Measurements from ENCODE around the gene UNC93B1. TPM values are rescaled to one million over a fixed set of nuclear protein-coding genes. Genes with fewer than 3 reads are reported as not detected.

UNC93B1 gene
- total and polyA plus RNA-seq, 2 of the 13 experiments (the other 11 are each of a cell fraction or from before 2014, with no cell fraction given) = 8.8 to 18.9 TPM

GRCh38 chr11:68012843-68013610 is 9.1 kb upstream of the UNC93B1 start (continued):
- TF ChIP-seq ZNF337 (CRISPR knock-in tag; IDR thresholded peaks at IDR 0.05; ENCODE audit: borderline replicate concordance, low read depth) (0 out of 2 replicates have a peak, but pooled peaks have one; percentile 43), KAT8 (CRISPR knock-in tag; IDR thresholded peaks at IDR 0.05) (peak; percentile 51; the same call in 1 of the 2 replicates), IKZF1 (IDR thresholded peaks at IDR 0.05) (no peak), HOXD1 (CRISPR knock-in tag; IDR thresholded peaks at IDR 0.05) (no peak), SOX5 (CRISPR knock-in tag; IDR thresholded peaks at IDR 0.05; ENCODE audit: borderline replicate concordance) (peak; percentile 73; the same call in 1 of the 2 replicates), POLR2A (IDR thresholded peaks at IDR 0.05; ENCODE audit: insufficient read depth in 1 of 2, low read depth in 2 of 2, low read length in 2 of 2) (0 out of 4 replicates have a peak, but pooled peaks of 1 of the 2 experiments have one; percentile 41), ERF (CRISPR knock-in tag; IDR thresholded peaks at IDR 0.05) (peak; percentile 52; the same call in 1 of the 2 replicates), HOXA3 (CRISPR knock-in tag; IDR thresholded peaks at IDR 0.05) (peak; percentile 69), ZNF331 (CRISPR knock-in tag; IDR thresholded peaks at IDR 0.05) (0 out of 2 replicates have a peak, but pooled peaks have one; percentile 19), FOXP1 (IDR thresholded peaks at IDR 0.05) (0 out of 2 replicates have a peak, but pooled peaks have one; percentile 16), FOXP1 (CRISPR knock-in tag; IDR thresholded peaks at IDR 0.05) (no peak; the same call in 1 of the 2 replicates), PRDM15 (CRISPR knock-in tag; IDR thresholded peaks at IDR 0.05) (no peak), GATAD1 (CRISPR knock-in tag; IDR thresholded peaks at IDR 0.05) (no peak), MXI1 (IDR thresholded peaks at IDR 0.05; ENCODE audit: borderline replicate concordance, low read depth, low read length) (no peak; the same call in 2 of the 3 replicates), RFX1 (IDR thresholded peaks at IDR 0.05) (peak; percentile 62; the same call in 1 of the 2 replicates), ZNF280D (CRISPR knock-in tag; IDR thresholded peaks at IDR 0.05) (no peak), CENPT (CRISPR knock-in tag; IDR thresholded peaks at IDR 0.05; ENCODE audit: low read depth) (no peak), ZMYM4 (CRISPR knock-in tag; IDR thresholded peaks at IDR 0.05) (0 out of 2 replicates have a peak, but pooled peaks have one; percentile 21), NR2F6 (IDR thresholded peaks at IDR 0.05) (peak; percentile 67), NR2F6 (CRISPR knock-in tag; IDR thresholded peaks at IDR 0.05) (peak; percentile 76)
- TF ChIP-seq, protein P1, sequence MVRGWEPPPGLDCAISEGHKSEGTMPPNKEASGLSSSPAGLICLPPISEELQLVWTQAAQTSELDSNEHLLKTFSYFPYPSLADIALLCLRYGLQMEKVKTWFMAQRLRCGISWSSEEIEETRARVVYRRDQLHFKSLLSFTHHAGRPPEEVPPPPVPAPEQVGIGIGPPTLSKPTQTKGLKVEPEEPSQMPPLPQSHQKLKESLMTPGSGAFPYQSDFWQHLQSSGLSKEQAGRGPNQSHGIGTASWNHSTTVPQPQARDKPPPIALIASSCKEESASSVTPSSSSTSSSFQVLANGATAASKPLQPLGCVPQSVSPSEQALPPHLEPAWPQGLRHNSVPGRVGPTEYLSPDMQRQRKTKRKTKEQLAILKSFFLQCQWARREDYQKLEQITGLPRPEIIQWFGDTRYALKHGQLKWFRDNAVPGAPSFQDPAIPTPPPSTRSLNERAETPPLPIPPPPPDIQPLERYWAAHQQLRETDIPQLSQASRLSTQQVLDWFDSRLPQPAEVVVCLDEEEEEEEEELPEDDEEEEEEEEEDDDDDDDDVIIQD (CRISPR knock-in tag; IDR thresholded peaks at IDR 0.05; ENCODE audit: low read depth) = no peak
- TF ChIP-seq, protein P2, sequence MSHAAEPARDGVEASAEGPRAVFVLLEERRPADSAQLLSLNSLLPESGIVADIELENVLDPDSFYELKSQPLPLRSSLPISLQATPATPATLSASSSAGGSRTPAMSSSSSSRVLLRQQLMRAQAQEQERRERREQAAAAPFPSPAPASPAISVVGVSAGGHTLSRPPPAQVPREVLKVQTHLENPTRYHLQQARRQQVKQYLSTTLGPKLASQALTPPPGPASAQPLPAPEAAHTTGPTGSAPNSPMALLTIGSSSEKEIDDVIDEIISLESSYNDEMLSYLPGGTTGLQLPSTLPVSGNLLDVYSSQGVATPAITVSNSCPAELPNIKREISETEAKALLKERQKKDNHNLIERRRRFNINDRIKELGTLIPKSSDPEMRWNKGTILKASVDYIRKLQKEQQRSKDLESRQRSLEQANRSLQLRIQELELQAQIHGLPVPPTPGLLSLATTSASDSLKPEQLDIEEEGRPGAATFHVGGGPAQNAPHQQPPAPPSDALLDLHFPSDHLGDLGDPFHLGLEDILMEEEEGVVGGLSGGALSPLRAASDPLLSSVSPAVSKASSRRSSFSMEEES (CRISPR knock-in tag; IDR thresholded peaks at IDR 0.05) = peak; percentile 21; the same call in 1 of the 2 replicates
